WTC11 (cell line): Measurements from ENCODE around the gene GJB1. TPM values are rescaled to one million over a fixed set of nuclear protein-coding genes. Genes with fewer than 3 reads are reported as not detected.

ENCODE experiments used
- ATAC-seq: fragments of 200-7000 bp; cut with Tn5 transposase; 2 replicates; pipeline ENCODE4 v1.10.0; 2021; ENCODE audit warnings: mild to moderate bottlenecking, moderate library complexity
- CTCF ChIA-PET: fragments of 300-600 bp; sonication (Branson Sonifier 250); formaldehyde crosslinking; loops from one replicate; lab custom pipeline; 2021; ENCODE audit warnings: antibody characterized with exemption; lab: Charles Lee
- POLR2A ChIA-PET: fragments of 350-600 bp; sonication (Branson Sonifier 250); formaldehyde crosslinking; loops from one replicate; lab custom pipeline; 2021; ENCODE audit warnings: antibody characterized with exemption; lab: Charles Lee
- DNase-seq: peaks from one replicate; pipeline ENCODE4 v3.0.0; 2021; ENCODE audit warnings: low spot score
- H3K27ac Mint-ChIP-seq: 2 replicates; pipeline ENCODE4 v1.8.0; 2021; ENCODE audit warnings: mixed read lengths
- H3K27me3 Mint-ChIP-seq: 2 replicates; pipeline ENCODE4 v1.8.0; 2021; ENCODE audit warnings: low read depth, mild to moderate bottlenecking, moderate library complexity, mixed read lengths
- H3K36me3 Mint-ChIP-seq: 2 replicates; pipeline ENCODE4 v1.8.0; 2021; ENCODE audit warnings: mixed read lengths
- H3K4me1 Mint-ChIP-seq: 2 replicates; pipeline ENCODE4 v1.8.0; 2022; ENCODE audit warnings: mixed read lengths
- H3K4me3 Mint-ChIP-seq: 2 replicates; pipeline ENCODE4 v1.8.0; 2021; ENCODE audit warnings: mild to moderate bottlenecking, moderate library complexity, mixed read lengths
- H3K9me3 Mint-ChIP-seq: 2 replicates; pipeline ENCODE4 v1.8.0; 2021; ENCODE audit warnings: mixed read lengths
- ESRRA ChIP-seq: sonication (generic); formaldehyde crosslinking; IDR thresholded peaks from 2 replicates; pipeline ENCODE4 v1.8.1; 2022; ENCODE audit warnings: mild to moderate bottlenecking, missing genetic modification reagents, borderline replicate concordance
- FOXJ3 ChIP-seq: sonication (generic); formaldehyde crosslinking; IDR thresholded peaks from 2 replicates; pipeline ENCODE4 v1.9.0; 2021; ENCODE audit warnings: missing genetic modification reagents, mild to moderate bottlenecking, borderline replicate concordance
- FOXK1 ChIP-seq: sonication (generic); formaldehyde crosslinking; IDR thresholded peaks from 2 replicates; pipeline ENCODE4 v1.8.0; 2022; ENCODE audit warnings: mild to moderate bottlenecking, moderate library complexity, missing genetic modification reagents
- JUN ChIP-seq: sonication (generic); formaldehyde crosslinking; IDR thresholded peaks from 2 replicates; pipeline ENCODE4 v1.8.0; 2023; ENCODE audit warnings: mild to moderate bottlenecking, missing genetic modification reagents
- KAT7 ChIP-seq: sonication (generic); formaldehyde crosslinking; IDR thresholded peaks from 2 replicates; pipeline ENCODE4 v1.8.1; 2023; ENCODE audit warnings: missing genetic modification reagents, mild to moderate bottlenecking, borderline replicate concordance
- MAX ChIP-seq: sonication (generic); formaldehyde crosslinking; IDR thresholded peaks from 2 replicates; pipeline ENCODE4 v1.8.0; 2022; ENCODE audit warnings: mild to moderate bottlenecking, missing genetic modification reagents
- MXD4 ChIP-seq: fragments of 250-450 bp; sonication (Bioruptor Pico); IDR thresholded peaks from 2 replicates; pipeline ENCODE4 v1.8.0; 2021; ENCODE audit warnings: mild to moderate bottlenecking, moderate library complexity, borderline replicate concordance
- MYBL2 ChIP-seq: sonication (generic); formaldehyde crosslinking; IDR thresholded peaks from 2 replicates; pipeline ENCODE4 v1.8.1; 2023; ENCODE audit warnings: mild to moderate bottlenecking, moderate library complexity, missing genetic modification reagents
- NFE2L1 ChIP-seq: sonication (generic); formaldehyde crosslinking; IDR thresholded peaks from 2 replicates; pipeline ENCODE4 v1.8.1; 2023; ENCODE audit warnings: missing genetic modification reagents
- NR1H2 ChIP-seq: sonication (generic); formaldehyde crosslinking; IDR thresholded peaks from 2 replicates; pipeline ENCODE4 v1.9.0; 2021; ENCODE audit warnings: mild to moderate bottlenecking, moderate library complexity, missing genetic modification reagents
- NR3C1 ChIP-seq: sonication (generic); formaldehyde crosslinking; conservative IDR thresholded peaks from 2 replicates; pipeline ENCODE4 v1.8.1; 2023; ENCODE audit warnings: low read depth, mild to moderate bottlenecking, missing genetic modification reagents
- OVOL2 ChIP-seq: fragments of 250-450 bp; sonication (Bioruptor Pico); IDR thresholded peaks from 2 replicates; pipeline ENCODE4 v1.9.0; 2021; ENCODE audit warnings: mild to moderate bottlenecking, borderline replicate concordance
- PRDM15 ChIP-seq: sonication (generic); formaldehyde crosslinking; IDR thresholded peaks from 2 replicates; pipeline ENCODE4 v1.8.0; 2022; ENCODE audit warnings: missing genetic modification reagents
- RELA ChIP-seq: sonication (generic); formaldehyde crosslinking; IDR thresholded peaks from 2 replicates; pipeline ENCODE4 v1.8.1; 2022; ENCODE audit warnings: missing genetic modification reagents, mild to moderate bottlenecking, borderline replicate concordance
- SOX15 ChIP-seq: fragments of 250-450 bp; sonication (Bioruptor Pico); IDR thresholded peaks from 2 replicates; pipeline ENCODE4 v1.9.0; 2021; ENCODE audit warnings: mild to moderate bottlenecking
- TCF7 ChIP-seq: sonication (generic); formaldehyde crosslinking; IDR thresholded peaks from 2 replicates; pipeline ENCODE4 v1.8.0; 2022; ENCODE audit warnings: mild to moderate bottlenecking, low read depth, missing genetic modification reagents, moderate library complexity
- TEAD1 ChIP-seq: sonication (generic); formaldehyde crosslinking; IDR thresholded peaks from 2 replicates; pipeline ENCODE4 v1.8.0; 2022; ENCODE audit warnings: mild to moderate bottlenecking, missing genetic modification reagents
- USF1 ChIP-seq: sonication (generic); formaldehyde crosslinking; IDR thresholded peaks from 2 replicates; pipeline ENCODE4 v1.8.0; 2022; ENCODE audit warnings: mild to moderate bottlenecking, missing genetic modification reagents
- ZBTB21 ChIP-seq: sonication (generic); formaldehyde crosslinking; IDR thresholded peaks from 2 replicates; pipeline ENCODE4 v1.8.1; 2023; ENCODE audit warnings: mild to moderate bottlenecking, missing genetic modification reagents, borderline replicate concordance
- ZNF138 ChIP-seq: sonication (generic); formaldehyde crosslinking; conservative IDR thresholded peaks from 2 replicates; pipeline ENCODE4 v1.8.1; 2022; ENCODE audit warnings: mild to moderate bottlenecking, moderate library complexity, missing genetic modification reagents
- ZNF232 ChIP-seq: sonication (generic); formaldehyde crosslinking; IDR thresholded peaks from 2 replicates; pipeline ENCODE4 v1.8.0; 2022; ENCODE audit warnings: mild to moderate bottlenecking, missing genetic modification reagents
- ZNF396 ChIP-seq: fragments of 250-450 bp; sonication (Bioruptor Pico); IDR thresholded peaks from 2 replicates; pipeline ENCODE4 v1.8.0; 2021; ENCODE audit warnings: mild to moderate bottlenecking, moderate library complexity, borderline replicate concordance
- ZNF416 ChIP-seq: fragments of 250-450 bp; sonication (Bioruptor Pico); IDR thresholded peaks from 2 replicates; pipeline ENCODE4 v1.9.0; 2021; ENCODE audit warnings: mild to moderate bottlenecking, inconsistent platforms
- ZNF423 ChIP-seq: fragments of 250-450 bp; sonication (Bioruptor Pico); IDR thresholded peaks from 2 replicates; pipeline ENCODE4 v2.1.2; 2022; ENCODE audit warnings: mild to moderate bottlenecking, moderate library complexity
- total RNA-seq: library from RNA; stranded (reverse); gene quantifications from 3 replicates; pipeline ENCODE4 v1.2.3, GENCODE V29; 2021
- TF ChIP-seq, protein P1 (sequence below): sonication (generic); formaldehyde crosslinking; IDR thresholded peaks from 2 replicates; pipeline ENCODE4 v1.8.1; 2023; ENCODE audit warnings: mild to moderate bottlenecking, missing genetic modification reagents, borderline replicate concordance

Gene GJB1
- total RNA-seq, 1 experiment from 2014 or later = 0.17 TPM

GRCh38 chrX:71250841-71251240 is 27.8 kb downstream of the GJB1 start:
- POLR2A ChIA-PET = no interaction called here
- Mint-ChIP-seq H3K27ac (peak overlapping the region; percentile 57), H3K4me3 (0 out of 2 replicates have a peak overlapping the region, but pooled peaks have one; percentile 90), H3K9me3 (no peaks in the 10 kb centered on the region), H3K36me3 (peaks cover 41% of the 10 kb centered on the region), H3K27me3 (no peaks in the 10 kb centered on the region), H3K4me1 (peaks cover 16% of the 10 kb centered on the region)
- ATAC-seq = no peak
- TF ChIP-seq TEAD1 (CRISPR knock-in tag) = no peak
- no peak for TF ChIP-seq MAX (CRISPR knock-in tag)
- TF ChIP-seq ZNF232 (CRISPR knock-in tag) = no peak
- TF ChIP-seq ZNF416 (CRISPR knock-in tag) = no peak
- TF ChIP-seq, all 79 proteins: peak for 0
- DNase-seq = no peak
- CTCF ChIA-PET = no interaction called here

DNA sequence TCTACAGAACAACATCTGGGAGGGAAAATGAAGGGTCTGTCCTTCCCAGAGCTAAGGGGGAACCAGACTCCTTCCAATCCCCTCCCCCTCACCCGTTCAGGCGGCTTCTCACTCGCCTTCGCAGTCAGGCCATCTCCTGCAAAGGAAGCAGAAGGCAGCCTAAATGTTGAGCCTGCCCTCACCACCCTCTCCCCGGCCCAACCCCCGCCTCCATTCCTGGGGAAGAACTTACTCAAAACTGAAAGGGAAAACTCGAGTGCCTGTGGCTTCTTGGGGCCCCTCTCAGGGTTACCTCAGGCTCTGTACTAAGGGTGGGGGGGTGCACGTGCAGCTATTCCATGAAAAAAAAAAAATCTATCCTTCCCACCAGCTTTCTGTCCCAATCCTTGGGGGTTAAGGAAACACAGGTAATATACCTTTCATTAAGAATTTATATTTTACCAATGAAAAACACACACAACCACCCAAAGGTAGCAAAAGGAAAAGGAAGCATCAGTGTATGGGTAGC is 28.5 kb downstream of the GJB1 start:
- TF ChIP-seq JUN (CRISPR knock-in tag) (no peak), ZNF423 (no peak), ESRRA (CRISPR knock-in tag) (no peak), ZNF138 (no peak), ZBTB21 (CRISPR knock-in tag) (no peak), RELA (CRISPR knock-in tag) (no peak), SOX15 (CRISPR knock-in tag) (no peak), NFE2L1 (no peak), MXD4 (no peak), NR1H2 (CRISPR knock-in tag) (no peak), ZNF396 (CRISPR knock-in tag) (no peak), USF1 (no peak), OVOL2 (CRISPR knock-in tag) (no peak), KAT7 (CRISPR knock-in tag) (no peak), NR3C1 (CRISPR knock-in tag) (no peak), FOXJ3 (CRISPR knock-in tag) (no peak), MYBL2 (CRISPR knock-in tag) (no peak)
- no peaks in the 10 kb centered on the region for H3K9me3 Mint-ChIP-seq
- no peak for ATAC-seq
- peak overlapping the region; percentile 63; the same call in 1 of the 2 replicates for H3K27ac Mint-ChIP-seq
- peak overlapping the region; percentile 90 for H3K4me3 Mint-ChIP-seq
- ChIA-PET CTCF (no interaction called here), POLR2A (interaction anchor here (1.5 to 1.6 kb wide), 2 partner anchors 32 to 70 kb away, joined by 5 read pairs; partner anchors contain the start of gene NONO)
- DNase-seq = no peak
- peaks cover 20% of the 10 kb centered on the region for H3K4me1 Mint-ChIP-seq
- no peaks in the 10 kb centered on the region for H3K27me3 Mint-ChIP-seq
- H3K36me3 Mint-ChIP-seq = peaks cover 35% of the 10 kb centered on the region

DNA sequence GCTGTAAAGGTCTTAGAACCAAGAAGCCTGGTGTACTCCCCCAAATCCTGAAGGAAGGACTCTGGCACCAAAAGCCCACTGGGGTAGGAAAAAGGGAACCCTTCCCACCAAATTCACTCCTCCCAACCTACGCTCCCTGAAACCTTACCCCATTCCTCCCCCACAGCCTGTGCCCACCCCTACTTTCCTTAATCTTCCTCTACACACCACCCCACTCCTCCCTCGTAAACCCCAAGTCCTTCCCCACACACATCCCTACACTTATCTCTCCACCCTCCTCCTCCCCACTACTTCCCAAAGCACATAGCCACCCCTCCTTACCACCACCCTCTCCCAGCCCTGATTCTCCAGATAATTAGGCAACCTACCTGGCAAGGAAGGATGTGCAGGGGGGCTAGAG is 29.2 kb downstream of the GJB1 start:
- DNase-seq (no peak), ATAC-seq (no peak)
- no peaks in the 10 kb centered on the region for H3K9me3 Mint-ChIP-seq
- H3K27me3 Mint-ChIP-seq = no peaks in the 10 kb centered on the region
- peaks cover 29% of the 10 kb centered on the region for H3K36me3 Mint-ChIP-seq
- CTCF ChIA-PET = no interaction called here
- POLR2A ChIA-PET = interaction anchor here (1.0 to 1.6 kb wide), 3 partner anchors 31 to 70 kb away, joined by 3 to 5 read pairs (median 5); partner anchors contain the start of gene NONO
- H3K4me1 Mint-ChIP-seq = peaks cover 21% of the 10 kb centered on the region
- H3K4me3 Mint-ChIP-seq = peak overlapping the region; percentile 90
- H3K27ac Mint-ChIP-seq = 0 out of 2 replicates have a peak overlapping the region, but pooled peaks have one; percentile 63
- TF ChIP-seq PRDM15 (CRISPR knock-in tag) (no peak), FOXK1 (no peak), NR3C1 (CRISPR knock-in tag) (no peak), ESRRA (CRISPR knock-in tag) (no peak), TCF7 (CRISPR knock-in tag) (no peak)
- TF ChIP-seq, protein P1, sequence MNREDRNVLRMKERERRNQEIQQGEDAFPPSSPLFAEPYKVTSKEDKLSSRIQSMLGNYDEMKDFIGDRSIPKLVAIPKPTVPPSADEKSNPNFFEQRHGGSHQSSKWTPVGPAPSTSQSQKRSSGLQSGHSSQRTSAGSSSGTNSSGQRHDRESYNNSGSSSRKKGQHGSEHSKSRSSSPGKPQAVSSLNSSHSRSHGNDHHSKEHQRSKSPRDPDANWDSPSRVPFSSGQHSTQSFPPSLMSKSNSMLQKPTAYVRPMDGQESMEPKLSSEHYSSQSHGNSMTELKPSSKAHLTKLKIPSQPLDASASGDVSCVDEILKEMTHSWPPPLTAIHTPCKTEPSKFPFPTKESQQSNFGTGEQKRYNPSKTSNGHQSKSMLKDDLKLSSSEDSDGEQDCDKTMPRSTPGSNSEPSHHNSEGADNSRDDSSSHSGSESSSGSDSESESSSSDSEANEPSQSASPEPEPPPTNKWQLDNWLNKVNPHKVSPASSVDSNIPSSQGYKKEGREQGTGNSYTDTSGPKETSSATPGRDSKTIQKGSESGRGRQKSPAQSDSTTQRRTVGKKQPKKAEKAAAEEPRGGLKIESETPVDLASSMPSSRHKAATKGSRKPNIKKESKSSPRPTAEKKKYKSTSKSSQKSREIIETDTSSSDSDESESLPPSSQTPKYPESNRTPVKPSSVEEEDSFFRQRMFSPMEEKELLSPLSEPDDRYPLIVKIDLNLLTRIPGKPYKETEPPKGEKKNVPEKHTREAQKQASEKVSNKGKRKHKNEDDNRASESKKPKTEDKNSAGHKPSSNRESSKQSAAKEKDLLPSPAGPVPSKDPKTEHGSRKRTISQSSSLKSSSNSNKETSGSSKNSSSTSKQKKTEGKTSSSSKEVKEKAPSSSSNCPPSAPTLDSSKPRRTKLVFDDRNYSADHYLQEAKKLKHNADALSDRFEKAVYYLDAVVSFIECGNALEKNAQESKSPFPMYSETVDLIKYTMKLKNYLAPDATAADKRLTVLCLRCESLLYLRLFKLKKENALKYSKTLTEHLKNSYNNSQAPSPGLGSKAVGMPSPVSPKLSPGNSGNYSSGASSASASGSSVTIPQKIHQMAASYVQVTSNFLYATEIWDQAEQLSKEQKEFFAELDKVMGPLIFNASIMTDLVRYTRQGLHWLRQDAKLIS = no peak
